ENCODE measurements around the gene NECAB3.

Gene NECAB3

DNA sequence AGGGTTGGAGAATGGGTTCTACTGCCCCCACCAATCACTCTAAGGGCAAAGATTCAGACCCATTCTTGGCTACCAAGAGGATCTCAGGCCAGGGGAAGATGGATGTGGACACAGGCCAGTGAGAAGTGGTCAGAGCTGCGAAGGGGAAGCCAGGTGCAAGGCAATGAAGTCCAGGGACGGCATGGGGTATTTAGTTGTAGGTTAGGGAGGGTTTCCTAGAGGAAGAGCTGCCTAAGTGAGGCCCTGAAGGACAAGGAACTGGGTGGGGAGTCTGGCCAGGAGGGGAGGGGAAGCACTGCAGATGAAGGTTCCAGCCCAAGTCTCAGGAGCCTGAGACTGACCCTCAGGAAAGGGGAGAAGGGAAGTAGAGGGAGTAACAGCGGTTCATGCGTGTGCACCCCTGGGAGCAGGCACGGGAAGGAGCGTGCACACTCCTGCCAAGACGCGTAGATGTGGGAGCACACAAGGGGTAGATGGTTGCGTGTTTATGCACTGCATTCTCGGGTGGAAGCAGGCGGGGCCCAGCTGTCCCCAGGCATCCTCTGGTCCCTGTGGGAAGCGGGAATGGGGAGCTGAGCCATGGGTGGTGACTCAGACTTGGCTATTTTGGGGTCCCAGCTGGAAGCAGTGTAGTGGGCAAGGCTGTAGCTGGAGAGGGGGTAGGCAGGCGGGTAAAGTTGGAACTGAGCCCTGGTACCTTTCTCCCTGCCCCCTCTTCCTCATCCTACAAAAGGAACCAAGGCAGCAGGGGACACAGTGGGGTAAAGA lies 4.2 kb downstream of the NECAB3 start:
- Histone ChIP-seq H3K4me3 (ENCODE audit: low read length) (no peak overlapping the region), H3K9me2 (replicated peaks; ENCODE audit: insufficient read depth, low read length) (no peaks in the 10 kb centered on the region), H3K4me1 (ENCODE audit: low read length) (peaks cover 24% of the 10 kb centered on the region), H3K4me2 (ENCODE audit: low read depth, low read length) (no peak overlapping the region), H3K36me3 (replicated peaks; ENCODE audit: insufficient read depth, low read length) (no peaks in the 10 kb centered on the region), H3K27ac (ENCODE audit: low read length) (no peak overlapping the region), H3K9ac (ENCODE audit: low read length) (no peak overlapping the region), H4K20me1 (ENCODE audit: insufficient read depth, low read length) (no peaks in the 10 kb centered on the region), H3F3A (ENCODE audit: insufficient read depth, low read length) (peaks cover 23% of the 10 kb centered on the region), H2AFZ (ENCODE audit: low read length) (no peak overlapping the region), H3K27me3 (replicated peaks; ENCODE audit: insufficient read depth, low read length) (no peaks in the 10 kb centered on the region), H3K79me2 (ENCODE audit: low read length) (peaks cover 30% of the 10 kb centered on the region), H3K9me3 (replicated peaks; ENCODE audit: insufficient read depth, low read length) (no peaks in the 10 kb centered on the region)
- TF ChIP-seq EZH2phosphoT487 (IDR thresholded peaks at IDR 0.05; ENCODE audit: low read length) (no peak), EZH2 (optimal IDR thresholded peaks at IDR 0.05; ENCODE audit: low read depth, low read length) (no peak)
- TF ChIP-seq, protein P1, sequence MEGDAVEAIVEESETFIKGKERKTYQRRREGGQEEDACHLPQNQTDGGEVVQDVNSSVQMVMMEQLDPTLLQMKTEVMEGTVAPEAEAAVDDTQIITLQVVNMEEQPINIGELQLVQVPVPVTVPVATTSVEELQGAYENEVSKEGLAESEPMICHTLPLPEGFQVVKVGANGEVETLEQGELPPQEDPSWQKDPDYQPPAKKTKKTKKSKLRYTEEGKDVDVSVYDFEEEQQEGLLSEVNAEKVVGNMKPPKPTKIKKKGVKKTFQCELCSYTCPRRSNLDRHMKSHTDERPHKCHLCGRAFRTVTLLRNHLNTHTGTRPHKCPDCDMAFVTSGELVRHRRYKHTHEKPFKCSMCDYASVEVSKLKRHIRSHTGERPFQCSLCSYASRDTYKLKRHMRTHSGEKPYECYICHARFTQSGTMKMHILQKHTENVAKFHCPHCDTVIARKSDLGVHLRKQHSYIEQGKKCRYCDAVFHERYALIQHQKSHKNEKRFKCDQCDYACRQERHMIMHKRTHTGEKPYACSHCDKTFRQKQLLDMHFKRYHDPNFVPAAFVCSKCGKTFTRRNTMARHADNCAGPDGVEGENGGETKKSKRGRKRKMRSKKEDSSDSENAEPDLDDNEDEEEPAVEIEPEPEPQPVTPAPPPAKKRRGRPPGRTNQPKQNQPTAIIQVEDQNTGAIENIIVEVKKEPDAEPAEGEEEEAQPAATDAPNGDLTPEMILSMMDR (IDR thresholded peaks at IDR 0.05; ENCODE audit: low read length) = no peak
- DNase-seq = no peak

DNA sequence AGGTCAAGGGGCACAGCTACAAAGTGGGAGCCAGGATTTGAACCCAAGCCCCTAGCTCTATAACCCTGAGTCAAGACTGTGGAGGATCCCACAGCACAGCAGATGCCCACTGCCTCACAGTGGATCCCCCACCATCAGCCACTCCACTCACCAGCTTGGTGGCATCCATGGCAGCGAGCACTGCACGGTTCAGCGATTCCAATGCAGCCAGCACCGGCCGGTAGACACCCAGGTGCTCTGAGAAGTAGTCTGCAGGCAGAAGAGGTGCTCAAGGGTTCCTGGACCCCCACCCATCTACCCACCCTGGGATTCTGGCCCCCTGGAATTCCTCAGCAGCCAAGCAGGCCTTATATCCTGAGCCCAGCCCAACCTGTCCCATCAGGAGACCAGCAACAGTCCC lies 5.0 kb downstream of the NECAB3 start:
- no peaks in the 10 kb centered on the region for H3K9me2 ChIP-seq (replicated peaks; ENCODE audit: insufficient read depth, low read length)
- H3K36me3 ChIP-seq (replicated peaks; ENCODE audit: insufficient read depth, low read length) = no peaks in the 10 kb centered on the region
- H3K4me1 ChIP-seq (ENCODE audit: low read length) = peaks cover 22% of the 10 kb centered on the region
- H3K27ac ChIP-seq (ENCODE audit: low read length) = no peak overlapping the region
- H3F3A ChIP-seq (ENCODE audit: insufficient read depth, low read length) = peaks cover 26% of the 10 kb centered on the region
- peaks cover 30% of the 10 kb centered on the region for H3K79me2 ChIP-seq (ENCODE audit: low read length)
- H2AFZ ChIP-seq (ENCODE audit: low read length) = no peak overlapping the region
- no peaks in the 10 kb centered on the region for H3K27me3 ChIP-seq (replicated peaks; ENCODE audit: insufficient read depth, low read length)
- TF ChIP-seq EZH2 (optimal IDR thresholded peaks at IDR 0.05; ENCODE audit: low read depth, low read length) = no peak
- no peak for TF ChIP-seq EZH2phosphoT487 (IDR thresholded peaks at IDR 0.05; ENCODE audit: low read length)
- TF ChIP-seq, protein P1 (IDR thresholded peaks at IDR 0.05; ENCODE audit: low read length) = no peak
- no peak overlapping the region for H3K4me2 ChIP-seq (ENCODE audit: low read depth, low read length)
- no peaks in the 10 kb centered on the region for H3K9me3 ChIP-seq (replicated peaks; ENCODE audit: insufficient read depth, low read length)
- DNase-seq = no peak
- no peak overlapping the region for H3K9ac ChIP-seq (ENCODE audit: low read length)
- H3K4me3 ChIP-seq (ENCODE audit: low read length) = no peak overlapping the region
- H4K20me1 ChIP-seq (ENCODE audit: insufficient read depth, low read length) = no peaks in the 10 kb centered on the region

DNA sequence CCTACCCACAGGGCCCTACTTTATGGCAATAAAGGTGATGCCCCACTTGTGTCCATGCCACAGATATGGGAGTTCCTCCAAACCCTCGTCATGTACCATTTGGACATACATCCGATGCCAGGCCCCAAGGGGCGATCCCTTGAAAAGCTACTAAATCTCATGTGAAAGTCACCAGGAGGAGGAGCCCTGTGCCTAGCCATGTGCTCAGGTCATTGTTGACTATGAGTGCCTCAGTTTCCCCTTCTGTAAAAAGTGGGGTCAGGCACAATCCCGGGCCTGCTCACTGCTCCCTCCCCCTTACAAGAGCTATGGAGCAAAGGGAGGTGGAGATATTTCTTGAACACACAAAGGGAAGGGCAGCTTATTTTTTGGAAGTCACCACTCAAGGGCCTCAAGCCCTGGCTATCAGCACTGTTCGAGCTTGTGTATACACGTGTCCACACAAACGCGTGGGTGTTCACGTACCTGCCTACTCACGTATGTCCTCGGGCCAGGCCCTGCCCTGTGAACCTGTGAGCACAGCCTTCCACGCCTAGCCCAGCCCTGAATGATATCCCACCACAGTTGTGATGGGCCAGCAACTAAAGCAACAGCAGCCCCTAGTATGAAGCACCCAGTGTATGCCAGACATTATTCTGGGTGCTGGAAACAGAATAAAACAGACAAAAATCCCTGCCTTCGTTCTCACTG lies 5.6 kb downstream of the NECAB3 start:
- Histone ChIP-seq H3K36me3 (replicated peaks; ENCODE audit: insufficient read depth, low read length) (no peaks in the 10 kb centered on the region), H3K4me2 (ENCODE audit: low read depth, low read length) (peak overlapping the region; percentile 98), H2AFZ (ENCODE audit: low read length) (no peak overlapping the region), H3F3A (ENCODE audit: insufficient read depth, low read length) (peaks cover 26% of the 10 kb centered on the region), H3K9me2 (replicated peaks; ENCODE audit: insufficient read depth, low read length) (no peaks in the 10 kb centered on the region), H4K20me1 (ENCODE audit: insufficient read depth, low read length) (no peaks in the 10 kb centered on the region), H3K27ac (ENCODE audit: low read length) (no peak overlapping the region), H3K4me3 (ENCODE audit: low read length) (no peak overlapping the region; the same call in 1 of the 2 replicates), H3K27me3 (replicated peaks; ENCODE audit: insufficient read depth, low read length) (no peaks in the 10 kb centered on the region), H3K79me2 (ENCODE audit: low read length) (peaks cover 26% of the 10 kb centered on the region), H3K4me1 (ENCODE audit: low read length) (peaks cover 27% of the 10 kb centered on the region), H3K9me3 (replicated peaks; ENCODE audit: insufficient read depth, low read length) (no peaks in the 10 kb centered on the region), H3K9ac (ENCODE audit: low read length) (no peak overlapping the region; the same call in 1 of the 2 replicates)
- no peak for DNase-seq
- TF ChIP-seq EZH2phosphoT487 (IDR thresholded peaks at IDR 0.05; ENCODE audit: low read length) (no peak), EZH2 (optimal IDR thresholded peaks at IDR 0.05; ENCODE audit: low read depth, low read length) (no peak)
- TF ChIP-seq, protein P1 (IDR thresholded peaks at IDR 0.05; ENCODE audit: low read length) = no peak

All from MM.1S (cell line).